HG03342 (cell line): ENCODE results near the gene MSI2.

Source experiments
- ATAC-seq: cut with Tn5 transposase; IDR thresholded peaks from one replicate; pipeline ENCODE4 v1.9.1; 2021; ENCODE audit warnings: mild to moderate bottlenecking, moderate library complexity; ENCODE audit not compliant: unreplicated experiment

MSI2 gene

DNA sequence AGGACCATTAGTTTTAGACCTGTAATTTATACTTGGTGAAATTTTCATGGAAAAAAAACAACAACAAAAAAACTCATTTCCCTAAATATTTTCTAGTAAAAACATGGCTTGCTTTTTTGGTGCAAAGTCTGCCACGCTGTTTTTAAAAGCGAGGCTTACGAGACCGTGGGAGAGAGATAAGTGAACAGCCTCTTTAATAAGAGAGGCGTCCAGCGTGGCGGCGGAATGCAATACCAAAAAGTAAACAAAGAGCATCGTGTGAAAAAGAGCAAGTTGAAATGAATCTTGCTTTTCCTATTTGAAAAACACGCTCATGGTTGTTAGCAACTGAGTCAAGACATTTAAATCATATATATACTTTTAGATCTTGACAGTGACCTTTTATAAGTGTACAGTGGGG is 10.5 kb upstream of the MSI2 start:
- no peak for ATAC-seq

DNA sequence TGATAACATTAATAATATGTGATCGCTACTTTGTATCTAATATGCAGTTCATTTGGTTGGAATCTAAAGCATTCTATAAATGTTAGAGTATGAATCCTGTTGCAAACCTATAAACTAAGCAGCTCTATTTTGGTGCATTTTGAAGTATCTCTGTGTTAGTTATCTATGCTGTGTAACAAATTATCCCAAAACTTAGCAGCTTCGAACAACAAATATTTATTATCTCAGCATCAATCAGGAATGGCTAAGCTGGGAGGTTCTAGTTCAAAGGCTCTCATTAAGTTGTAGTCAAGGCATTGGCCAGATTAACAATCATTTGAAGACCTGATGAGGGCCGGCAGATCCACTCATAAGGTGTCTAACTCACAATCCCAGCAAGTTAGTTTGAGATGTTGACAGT is 10.1 kb upstream of the MSI2 start:
- no peak for ATAC-seq

DNA sequence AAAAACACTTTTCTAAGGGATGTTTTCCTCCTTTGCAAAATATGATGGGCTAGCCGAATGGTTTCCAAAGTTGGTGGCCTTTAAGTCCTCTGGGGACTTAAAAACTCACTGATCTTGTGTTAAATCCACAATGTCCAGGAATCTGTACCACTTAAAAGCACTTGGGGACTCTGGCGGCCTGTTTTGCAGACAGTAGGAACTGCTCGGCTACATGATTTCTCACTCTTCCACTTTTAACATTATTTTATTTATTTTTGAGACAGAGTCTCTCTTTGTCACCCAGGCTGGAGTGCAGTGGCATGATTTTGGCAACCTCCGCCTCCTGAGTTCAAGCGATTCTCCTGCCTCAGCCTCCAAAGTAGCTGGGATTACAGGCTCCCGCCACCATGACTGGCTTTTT is 9.1 kb upstream of the MSI2 start:
- ATAC-seq = no peak

DNA sequence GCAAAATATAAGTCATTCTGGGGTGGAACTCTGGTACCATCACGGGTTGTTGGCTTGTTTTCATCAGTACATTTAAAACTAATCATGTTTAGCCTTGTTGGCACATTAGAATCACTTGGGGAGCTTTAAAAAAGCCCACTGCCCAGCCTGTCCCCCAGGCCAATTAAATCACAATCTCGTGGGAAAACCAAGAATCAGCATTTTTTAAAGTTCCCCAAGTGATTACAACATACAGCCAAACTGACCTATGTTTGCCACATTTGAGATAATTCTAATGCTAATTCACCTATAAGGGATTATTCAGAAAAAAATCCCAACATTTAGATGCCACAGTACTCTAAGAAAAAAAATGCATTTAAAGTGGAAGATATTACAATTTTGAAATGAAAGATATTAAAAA is 8.4 kb upstream of the MSI2 start:
- ATAC-seq = no peak

DNA sequence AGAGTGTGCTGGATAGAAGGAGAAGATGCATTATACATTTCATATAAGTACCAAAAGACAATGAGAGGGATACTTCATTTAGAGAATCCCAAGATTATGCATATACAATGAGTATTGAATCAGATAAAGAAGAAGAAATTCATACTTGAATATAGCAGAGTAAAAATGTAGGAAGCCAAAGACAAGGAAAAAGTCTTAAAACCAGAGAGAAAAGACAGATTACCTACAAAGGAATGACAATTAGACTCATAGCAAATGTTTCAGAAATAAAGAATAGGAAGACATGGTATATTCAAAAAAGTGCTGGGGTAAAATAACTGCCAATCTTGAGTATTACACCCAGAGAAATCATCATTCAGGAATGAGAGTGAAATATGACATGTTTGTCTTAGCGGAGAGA is 6.8 kb upstream of the MSI2 start:
- ATAC-seq = no peak

DNA sequence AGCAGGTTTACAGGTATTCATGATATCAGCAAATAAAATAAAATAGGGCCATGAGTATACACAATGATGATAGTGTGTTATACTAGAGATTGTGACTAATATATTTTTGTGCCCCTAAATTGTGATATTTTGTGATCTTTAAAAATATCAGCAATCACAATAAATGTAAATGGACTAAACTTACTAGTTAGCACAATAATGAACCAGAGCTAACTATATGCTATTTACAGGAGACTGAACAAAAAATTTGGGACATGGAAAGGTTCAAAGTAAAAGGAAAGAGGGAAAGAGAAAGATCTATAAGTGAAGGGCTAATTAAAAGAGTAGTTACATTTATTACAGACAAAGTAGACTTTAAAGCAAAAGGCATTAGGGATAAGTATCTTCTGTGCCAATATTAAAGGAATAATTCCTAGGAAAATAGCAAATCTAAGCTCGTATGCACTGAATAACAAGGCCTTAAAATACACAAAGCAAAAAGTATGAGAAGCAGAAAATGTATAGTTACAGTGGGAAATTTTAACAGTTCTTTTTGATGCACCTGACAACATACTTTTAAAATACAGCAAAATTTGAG is 5.0 kb upstream of the MSI2 start:
- ATAC-seq = no peak

DNA sequence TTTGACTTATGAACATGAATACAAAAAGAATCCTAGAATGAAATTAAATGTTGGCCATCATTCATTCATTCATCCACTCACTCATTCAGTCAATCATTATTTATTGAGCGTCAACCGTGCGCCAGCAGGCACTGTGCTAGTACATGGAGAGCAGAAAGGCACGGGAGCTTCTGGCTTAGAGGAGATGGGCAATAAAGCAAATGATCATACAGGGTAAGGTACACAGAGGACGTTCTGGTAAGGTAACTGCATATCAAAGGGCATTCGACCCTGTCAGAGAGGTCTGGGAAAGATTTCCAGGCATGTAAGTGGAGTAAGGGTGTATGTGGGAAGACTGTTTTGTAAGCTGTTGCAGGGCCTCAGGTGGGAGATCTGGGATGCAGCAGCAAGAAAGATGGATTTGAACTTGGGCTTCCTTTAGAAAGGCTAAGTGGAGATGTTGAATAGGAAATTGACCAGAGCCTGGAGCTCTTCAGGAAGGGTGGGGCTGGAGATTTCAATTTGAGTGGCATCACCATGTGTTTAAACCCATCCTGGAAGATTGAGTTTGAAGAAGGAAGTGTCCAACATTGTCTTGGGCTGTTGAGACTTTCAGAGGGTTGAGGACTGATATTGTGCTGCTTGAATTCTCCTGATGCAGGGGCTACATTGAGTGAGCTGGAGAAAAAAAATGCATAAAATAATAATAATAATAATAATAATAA is 2.8 kb upstream of the MSI2 start:
- ATAC-seq = no peak

DNA sequence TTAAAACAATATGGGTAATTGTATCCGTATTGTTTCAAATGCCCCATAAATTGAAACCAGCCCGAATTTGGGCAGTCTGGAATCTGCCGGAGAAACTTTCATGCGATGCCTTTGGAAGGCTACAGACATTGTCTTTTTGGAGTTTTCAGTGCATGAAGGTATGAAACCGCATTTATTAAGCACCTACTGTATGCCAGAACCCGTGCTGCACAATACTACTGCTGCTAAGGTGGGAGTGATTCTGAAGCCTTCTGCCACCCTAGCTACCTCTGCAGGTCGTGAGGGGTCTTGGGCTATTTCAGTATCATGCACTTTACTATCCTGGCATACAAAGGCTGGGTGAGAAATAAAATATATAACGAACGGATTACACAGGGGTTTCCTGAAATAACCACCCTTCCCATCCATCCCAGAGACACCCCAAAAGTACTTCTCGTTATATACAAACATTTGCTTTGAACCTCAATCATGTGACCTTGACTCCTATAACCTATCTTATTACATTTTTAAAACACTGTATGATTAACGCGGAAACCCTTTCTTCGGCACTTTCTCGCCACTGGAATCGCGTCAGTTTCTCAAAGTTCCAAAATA is 1.0 kb upstream of the MSI2 start:
- no peak for ATAC-seq

DNA sequence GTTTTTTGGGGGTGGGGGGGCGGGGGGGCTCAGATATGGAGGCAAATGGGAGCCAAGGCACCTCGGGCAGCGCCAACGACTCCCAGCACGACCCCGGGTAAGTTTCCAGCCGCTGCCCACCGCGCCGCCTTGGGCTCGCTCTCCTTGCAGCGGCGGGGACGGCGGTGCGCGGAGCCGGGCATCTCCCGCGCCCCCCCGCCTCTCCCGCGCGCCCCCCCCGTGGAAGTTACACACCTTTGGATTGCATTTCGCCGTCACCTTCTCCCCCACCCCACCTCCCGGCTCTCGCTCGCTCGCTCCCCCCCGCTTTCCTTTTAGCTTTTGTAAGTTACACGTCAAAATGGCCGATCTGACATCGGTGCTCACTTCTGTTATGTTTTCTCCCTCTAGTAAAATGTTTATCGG is 387 bp downstream of the MSI2 start:
- ATAC-seq = no peak

DNA sequence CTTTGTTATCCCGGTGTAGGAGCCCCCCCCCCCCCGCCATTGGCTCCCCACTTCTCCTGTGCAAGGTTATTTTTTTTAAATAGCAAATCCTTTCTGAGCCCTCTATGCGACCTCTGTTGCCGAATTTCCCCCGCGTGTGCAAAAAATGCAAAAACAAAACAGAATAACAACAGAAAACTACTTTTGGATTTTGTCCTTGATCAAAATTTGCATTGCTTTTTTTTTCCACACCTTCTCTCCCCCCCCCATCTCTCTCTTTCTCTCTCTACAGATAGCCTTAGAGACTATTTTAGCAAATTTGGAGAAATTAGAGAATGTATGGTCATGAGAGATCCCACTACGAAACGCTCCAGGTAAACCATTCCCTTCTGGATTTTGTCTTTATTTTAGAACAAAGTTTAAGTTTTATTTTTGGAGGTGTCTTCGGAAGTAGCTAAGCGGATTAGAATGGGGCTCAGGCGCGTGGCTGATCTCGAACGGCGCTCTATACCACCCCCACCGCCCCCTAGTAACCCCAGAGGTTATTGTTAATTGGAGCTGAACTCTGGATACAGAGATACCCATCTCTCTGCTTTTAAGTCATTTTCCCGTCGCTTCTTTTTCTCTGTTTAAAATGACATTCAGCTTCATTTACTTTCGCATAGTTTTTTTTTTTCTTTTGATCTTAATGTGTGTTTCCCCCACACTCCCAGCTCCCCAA is 1.0 kb downstream of the MSI2 start:
- no peak for ATAC-seq

DNA sequence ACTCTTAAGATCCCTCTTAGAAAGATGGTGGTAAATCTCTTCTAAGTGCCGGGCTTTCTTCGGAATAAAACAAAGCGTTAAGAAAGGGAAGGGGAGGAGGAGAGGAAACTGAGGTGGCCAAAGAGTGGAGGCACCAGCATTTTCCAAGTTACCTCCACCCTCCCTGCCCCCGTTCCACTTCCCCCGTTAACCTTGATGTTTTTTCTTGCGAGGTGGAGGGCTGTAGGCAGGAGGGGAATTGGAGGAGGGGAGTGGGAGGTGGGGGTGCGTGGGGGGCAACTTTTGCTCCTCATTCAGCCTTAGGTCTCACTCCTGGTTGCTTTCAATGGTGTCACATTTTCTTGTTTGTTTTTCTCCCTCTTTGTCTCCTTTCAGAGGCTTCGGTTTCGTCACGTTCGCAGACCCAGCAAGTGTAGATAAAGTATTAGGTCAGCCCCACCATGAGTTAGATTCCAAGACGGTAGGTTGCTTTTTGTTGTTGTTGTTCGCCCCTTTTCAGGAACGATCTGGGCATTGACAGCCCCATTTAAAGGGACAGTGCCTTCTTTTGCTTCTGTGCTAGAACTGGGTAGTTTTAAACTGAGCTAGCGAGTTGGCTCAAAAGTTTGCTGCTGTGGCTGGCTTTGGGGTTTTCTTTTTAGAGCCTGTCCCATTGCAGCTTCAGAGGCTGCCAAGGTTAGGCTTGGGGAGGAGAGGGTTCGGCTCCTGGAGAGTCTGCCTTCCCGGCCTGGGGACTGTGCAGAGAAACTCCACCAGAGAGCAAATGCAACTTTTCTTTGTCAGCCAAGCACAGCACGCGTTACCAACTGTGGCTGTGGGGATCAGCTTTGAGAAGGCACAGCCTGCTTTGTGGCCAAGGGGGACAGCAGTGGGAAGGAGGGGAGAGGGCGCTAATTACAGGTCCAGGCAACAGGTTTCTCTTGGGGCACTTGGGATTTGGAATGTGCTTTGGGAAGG is 1.9 kb downstream of the MSI2 start:
- ATAC-seq = no peak

DNA sequence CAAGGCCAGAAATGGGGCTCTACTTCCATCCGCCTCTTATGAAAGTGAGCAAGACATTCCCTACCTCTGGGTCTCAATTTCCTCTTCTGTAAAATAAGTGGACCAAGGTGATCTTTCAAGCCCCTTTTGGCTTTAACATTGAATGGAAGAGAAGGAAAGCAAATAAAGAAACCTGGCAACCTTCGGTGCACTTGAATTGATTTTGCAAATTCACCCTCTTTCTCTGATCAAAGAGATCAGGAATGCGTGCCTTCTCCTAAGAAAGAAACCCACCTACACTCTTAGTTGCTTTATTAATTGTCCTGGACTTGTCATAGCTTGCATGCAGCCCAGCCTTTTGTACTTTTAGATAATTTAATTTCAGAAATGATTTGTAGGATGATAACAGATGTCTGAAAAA is 3.0 kb downstream of the MSI2 start:
- ATAC-seq = no peak

DNA sequence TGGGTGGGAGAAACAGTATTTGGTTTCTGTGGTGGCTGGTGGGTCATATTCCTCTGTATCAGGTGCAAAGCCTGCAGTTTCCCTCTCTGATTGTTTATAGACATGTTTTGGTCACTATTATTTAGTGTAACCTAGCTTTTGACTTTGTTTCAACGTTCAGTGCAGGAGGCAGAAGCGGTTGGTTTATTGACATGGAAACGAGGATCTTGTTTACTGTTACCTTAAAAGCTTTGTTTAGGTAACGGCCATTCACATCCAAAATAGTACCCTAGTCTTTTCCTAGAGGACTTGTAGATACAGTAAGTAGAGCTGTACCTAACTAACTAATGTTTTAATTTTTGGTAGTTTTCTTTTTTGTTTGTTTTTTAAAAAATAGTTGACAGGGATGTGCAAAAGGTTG is 3.5 kb downstream of the MSI2 start:
- no peak for ATAC-seq

DNA sequence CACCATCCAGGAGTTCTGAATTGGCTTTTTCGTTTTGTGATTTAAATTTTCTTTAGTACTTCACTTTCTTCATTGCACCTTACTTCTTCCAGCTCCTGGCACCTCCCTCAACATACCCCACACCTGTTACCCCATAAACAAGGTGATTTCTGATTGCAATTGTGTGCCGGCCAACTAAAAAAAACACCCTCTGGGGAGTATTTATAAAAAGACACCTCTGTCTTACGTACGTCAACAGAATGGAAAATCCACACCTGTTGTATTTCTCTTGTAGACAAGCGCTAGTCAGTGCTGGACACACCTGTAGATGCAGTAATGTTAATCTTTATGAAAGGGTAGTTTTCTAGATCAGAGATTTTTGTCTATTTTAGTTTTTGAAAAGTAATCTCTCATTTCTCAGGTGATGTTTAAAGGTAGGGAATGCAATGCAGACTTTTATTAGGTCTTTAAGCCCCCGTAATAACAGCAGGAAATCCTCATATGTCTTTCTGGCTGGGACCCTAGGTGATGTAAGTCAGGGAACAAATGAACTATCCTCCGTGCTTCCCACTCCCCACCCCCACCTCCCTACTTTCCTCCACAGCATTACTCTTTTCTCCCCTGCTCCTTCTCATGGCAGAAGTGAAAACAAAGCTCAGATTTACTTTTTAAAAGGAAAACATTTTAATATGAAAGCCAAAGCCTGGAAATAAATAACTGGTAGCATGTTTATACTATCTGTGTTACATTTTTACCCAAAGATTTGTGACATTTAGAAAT is 4.2 kb downstream of the MSI2 start:
- no peak for ATAC-seq

DNA sequence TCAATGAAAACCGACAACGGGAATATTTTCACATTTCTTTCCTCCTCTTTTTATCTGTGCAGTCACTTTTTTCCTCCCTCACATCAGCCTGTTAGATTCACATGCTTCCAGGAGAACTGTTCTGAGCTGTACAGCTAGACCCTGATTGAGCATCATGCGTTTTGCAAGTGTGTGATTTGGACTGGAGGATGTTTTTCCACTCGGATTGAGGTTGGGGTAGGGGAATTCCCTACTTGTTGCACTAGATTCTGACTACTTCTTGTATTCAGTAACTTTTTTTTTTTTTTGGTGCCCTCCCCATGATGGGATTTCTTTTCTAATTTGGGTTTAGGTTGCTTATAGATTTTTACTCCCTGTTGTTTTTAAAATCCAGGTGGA is 4.8 kb downstream of the MSI2 start:
- ATAC-seq = no peak

DNA sequence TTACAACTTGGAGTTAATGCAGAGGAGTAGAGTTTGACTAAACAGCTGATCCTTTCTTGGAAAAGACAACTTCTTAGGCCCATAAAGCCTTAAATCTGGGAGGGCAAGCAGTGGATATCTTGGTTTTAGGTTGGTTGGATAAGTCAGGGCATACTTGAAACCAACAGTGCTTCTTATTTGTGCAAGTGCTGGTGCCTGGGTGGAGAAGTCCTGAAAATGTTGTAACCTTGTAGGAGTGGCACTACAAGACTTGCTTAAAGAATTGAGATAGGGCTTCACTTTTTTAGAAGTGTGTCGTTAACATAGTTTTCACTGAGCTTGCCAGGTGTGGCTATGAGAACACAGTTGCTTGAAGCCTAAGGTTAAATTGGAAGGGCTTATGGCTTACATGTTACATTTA is 6.2 kb downstream of the MSI2 start:
- no peak for ATAC-seq

DNA sequence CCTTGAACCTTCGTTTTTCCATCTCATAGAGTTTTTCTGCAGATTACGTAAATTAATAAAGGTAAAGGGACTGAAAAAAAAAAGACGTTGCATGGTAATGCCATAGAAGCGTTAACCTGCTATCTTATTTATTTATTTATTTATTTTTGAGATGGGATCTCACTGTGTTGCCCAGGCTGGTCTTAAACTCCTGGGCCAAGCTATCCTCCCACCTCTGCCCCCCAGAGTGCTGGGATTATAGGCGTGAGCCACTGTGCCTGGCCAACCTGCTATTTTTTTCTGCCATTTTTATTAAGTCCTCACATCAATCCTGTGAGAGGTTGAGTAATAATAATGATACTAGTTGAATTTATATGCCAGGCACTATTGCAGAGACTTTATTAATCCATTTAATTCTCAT is 7.9 kb downstream of the MSI2 start:
- ATAC-seq = no peak

DNA sequence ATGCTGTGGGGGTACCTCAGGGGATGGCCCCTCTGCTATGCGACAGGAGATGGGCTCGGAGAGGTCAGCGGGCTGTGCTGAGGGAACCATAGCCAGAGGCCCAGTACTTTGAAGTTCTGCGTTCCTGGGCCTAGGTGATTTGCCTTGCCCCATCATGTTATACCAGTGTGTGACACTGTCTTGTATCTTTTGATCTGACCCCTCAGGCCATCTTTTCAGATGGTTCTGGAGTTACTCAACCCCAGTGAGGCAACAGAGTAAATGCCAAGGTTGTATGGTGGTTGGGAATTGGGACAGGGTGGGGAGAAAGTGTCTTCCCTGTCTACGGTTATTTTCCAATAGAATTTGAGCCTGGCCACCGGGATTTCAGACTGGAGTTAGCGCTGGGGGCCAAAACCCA is 8.5 kb downstream of the MSI2 start:
- ATAC-seq = no peak

DNA sequence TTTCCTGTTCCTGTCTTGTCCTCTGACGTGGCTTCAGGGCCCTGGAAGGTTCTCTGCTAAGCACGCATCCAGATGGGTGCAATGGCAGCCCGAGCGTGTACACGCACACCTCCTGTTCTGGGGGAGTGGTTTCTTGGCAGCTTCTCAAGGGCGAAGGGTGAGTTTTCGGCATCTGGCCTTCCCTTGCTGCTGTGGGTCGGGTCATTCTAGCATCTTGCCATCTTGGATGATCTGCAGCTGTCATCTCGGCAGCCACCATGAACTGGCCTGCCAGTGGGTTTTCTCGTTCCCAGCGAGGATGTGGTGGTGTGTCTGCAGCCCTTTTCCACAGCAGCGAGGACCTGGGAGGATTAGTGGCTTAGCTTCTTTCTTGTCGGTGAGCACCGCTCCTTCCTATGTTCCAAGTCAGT is 10.6 kb downstream of the MSI2 start:
- ATAC-seq = no peak

DNA sequence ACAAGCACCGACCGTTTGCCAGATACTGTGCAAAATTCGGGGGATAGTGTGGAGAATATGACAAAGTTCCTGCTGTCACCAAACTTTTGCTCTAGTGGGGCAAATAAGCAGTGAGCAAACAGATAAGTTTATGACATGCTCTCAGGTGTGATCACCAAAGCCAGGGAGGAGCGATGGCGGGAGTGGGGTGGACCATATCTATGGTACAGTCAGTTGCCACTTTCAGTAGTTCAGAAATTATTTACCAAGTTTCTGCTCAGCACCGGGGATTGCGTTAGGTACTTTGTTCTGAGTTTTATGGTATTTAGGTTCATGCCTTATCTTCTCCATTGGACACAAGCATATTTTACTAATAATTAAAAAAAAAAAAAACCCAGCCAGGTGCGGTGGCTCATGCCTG is 11.9 kb downstream of the MSI2 start:
- ATAC-seq = no peak
